NCI-H2196 treated with DMSO at 0.1 percent for 48 hours (cell line): Measurements from ENCODE around the gene PITPNC1.
"Not testable (repeated sequence)": the region's sequence is repeated elsewhere in the genome, so short reads cannot be mapped to it uniquely, and the experiment has no call there.

Source experiments
- DNase-seq: peaks from one replicate; lab custom pipeline; 2025; ENCODE audit not compliant: unreplicated experiment; lab: John Stamatoyannopoulos, UW

The PITPNC1 gene

DNA sequence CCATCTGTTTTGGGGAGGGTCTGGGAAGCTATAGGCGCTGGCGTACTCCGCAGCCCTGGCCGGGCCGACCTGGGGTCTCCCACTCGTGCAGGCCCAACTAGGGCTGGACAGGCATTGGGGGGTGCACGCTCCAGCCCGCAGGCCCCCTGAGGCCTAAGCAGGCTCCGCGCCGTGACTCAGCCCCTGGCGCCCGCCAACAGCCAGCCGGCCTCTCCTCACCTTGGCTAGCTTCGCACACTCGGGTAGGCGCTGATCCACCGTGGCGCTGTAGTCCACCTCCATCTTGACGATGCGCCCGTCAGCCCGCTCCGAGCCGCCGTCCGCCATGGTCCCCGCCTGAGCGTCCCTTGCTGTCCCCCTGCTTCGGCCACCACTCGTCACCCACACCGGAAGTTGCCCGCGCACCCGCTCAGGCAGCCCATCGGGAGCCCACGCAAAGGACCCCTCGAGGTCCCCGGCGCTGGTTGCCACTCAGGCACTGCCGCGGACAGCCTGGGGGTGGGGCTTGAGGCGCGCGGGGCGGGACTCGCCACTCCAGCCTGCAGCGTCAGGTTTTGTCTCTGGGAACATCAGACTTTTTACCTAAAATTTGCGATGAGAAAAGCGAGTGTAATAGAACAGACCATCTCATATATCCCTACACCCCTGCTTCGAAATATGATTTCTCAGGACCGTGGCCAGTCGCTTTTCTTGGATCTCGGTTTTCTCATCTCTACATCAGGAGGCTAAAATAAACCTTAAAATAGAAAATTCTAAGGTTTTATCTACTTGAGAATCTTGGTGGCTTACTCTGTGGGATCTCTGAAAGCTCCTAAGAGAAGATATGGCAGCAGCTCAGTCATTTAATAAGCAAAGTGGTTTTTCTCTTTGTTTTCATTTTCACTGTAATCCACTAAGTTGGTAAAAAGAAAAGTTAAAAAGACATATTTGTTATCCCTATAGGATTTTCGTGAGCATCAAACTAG lies 10.6 kb upstream of the PITPNC1 start, which contains the start of gene PSMD12:
Gene PSMD12, minus strand, starts transcription at position 385 of the 965 bp plus-strand sequence. Its CDS starts 58 bp downstream, at position 327.
- peak; percentile 78 for DNase-seq

DNA sequence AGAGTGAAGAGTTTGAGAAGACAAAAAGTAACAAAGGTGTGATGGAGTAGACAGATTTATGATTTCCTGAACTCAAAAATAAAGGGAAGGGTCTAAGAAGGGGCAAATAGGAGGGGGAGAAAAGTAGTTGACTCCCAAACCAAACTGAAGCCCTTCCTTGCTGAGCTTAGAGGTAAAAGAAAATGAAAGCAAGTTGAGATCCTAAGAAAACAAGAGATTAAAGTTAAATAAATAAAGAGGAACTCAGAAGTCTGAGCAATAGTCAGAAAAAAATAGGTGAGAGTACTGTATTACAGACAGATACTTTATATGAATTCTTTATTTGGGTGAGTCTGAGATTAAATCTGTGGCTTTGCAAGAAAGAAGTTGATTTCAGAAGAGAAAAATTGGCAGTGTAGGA lies 7.4 kb upstream of the PITPNC1 start:
- DNase-seq, result no peak

DNA sequence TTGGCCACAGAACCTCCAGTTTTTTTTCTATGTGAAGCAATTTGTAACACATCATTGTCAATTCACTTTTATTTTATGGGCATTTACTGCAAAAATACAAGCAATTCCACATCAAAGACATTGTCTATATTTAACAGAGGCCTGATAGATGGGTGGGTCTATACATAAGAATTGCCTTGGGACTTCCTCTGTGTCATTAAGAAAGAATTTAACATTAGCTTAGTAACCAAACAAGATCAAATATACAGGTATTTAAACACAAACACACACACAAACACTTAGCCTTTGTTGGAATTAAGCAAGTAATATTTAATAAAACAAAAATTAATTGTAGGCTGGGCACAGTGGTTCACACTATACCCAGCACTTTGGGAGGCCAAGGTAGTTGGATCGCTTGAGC lies 4.3 kb upstream of the PITPNC1 start:
- no peak for DNase-seq

DNA sequence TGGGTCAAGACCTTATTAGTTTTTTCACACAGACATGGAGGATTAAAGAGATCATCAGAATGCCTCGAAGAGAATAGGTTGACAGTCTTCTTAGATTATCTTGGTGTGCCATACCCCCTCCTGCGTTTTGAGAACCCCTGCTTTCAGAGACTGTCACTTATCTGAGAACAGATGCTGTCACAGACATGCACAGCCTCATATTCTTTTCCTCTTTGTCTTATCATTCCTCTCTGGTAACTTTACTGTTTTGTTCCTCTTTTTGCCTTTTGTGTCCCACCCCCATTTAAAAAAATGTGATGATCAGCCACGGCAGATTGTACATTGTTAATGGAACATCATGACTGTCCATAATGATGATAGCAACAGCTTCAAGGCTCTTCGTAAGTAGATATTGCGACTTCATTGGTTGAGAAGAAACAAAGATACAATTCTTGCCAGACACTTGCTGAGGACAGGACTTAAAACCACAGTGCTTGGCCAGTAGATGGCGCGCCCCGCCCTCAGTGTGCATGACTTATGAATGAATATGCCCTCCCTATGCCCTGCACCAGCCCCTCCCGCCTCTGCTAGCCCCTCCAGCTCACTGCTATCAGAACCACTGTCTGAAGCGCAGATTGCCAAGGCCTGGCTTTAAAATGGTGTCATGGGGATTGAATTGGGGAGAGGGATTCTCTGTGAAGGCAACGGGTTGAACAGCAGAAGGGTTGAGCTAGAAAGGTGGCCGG lies 2.6 kb upstream of the PITPNC1 start:
- DNase-seq, result peak; percentile 66

DNA sequence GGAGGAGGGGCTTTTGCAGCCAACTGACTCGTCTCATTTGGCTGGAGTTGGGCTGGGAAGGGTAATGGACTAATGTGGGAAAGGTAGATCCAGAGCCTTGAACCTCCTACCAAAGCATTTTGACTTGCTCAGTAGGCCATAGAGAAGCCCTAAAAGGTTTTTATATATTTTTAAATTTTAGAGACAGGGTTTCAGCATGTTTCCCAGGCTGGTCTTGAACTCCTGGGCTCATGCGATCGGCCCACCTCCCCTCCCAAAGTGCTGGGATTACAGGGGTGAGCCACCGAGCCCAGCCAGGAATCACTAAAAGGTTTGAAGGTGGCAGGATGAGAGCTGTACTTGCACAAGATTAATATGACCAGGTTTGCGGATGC lies 2.0 kb upstream of the PITPNC1 start:
- no peak for DNase-seq

DNA sequence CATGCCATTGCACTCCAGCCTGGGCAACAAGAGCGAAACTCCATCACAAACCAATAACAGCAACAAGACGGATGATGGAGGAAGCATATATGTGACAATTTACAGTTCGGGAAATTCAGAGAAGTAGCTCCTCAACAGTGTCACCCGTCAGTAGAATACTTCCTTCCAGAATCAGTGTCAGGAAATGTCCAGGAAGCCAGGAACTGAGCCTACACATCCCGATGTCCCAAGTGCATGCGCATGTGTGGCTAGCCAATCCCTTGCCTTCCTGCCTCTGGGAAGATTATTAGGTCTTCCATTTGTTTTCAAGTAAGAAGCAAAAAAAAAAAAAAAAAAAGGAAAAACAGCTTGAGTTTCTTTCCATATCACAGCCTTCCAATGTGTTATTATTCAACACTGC lies 1.4 kb upstream of the PITPNC1 start:
- DNase-seq, result no peak

DNA sequence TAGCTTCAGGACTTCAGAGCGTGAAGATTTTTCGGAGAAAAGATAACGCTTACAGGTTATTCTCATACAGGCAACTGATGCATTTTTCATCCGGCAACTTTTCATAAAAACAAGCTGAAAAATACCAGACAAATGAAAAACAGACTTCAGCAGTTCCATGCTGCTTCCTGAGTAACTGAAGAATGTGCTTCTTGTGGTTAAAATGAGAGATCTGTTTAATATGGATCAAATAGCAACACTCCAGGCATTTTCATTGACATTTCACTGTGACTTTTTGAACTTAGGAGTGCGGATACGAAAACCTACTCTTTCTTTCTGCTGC lies 705 bp upstream of the PITPNC1 start:
- no peak for DNase-seq

DNA sequence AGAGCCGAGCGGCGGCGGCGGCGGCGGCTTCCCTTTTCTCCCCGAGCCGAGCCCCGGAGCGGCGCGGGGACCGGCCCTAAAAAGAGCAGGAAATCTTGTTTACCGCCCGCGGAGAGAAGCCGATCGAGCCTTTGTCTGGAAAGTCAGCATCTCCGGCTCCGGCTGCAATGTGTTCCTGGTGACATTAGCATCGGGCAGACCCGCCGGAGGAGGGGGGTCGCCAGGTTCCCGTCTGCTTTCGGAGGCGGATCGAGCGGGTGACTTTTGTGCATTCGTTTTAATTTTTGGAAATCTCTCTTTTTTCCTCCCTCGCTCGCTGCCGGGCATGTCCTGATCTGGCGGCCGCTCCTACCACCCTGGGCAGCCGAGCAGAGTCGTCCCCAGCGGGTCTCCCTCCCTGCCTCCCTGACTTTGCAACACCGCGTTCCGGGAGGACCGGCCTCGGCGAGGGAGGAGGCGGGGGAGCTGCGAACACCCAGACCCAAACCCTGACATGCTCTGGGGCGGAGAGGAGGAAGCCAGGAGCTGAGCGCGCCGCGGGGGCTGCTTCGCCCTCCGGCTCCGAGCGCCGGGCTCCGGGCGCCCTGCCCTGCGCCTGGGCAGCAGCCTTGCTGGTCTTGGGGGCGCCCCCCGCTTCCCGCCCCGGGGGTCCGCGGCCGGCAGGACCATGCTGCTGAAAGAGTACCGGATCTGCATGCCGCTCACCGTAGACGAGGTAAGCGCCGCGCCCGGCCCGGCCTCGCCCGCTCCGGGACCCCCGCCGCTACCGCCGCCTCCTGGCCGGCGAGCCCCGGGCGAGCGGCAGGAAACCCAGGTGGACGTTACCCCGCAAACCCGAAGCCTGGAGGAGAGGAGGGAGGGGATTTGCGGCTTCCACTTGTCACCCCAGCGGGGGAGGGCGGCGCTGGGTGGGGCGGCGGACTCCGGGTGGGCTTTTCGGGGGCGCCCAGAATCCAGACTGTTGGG lies 690 bp downstream of the PITPNC1 start:
- DNase-seq, result no peak

DNA sequence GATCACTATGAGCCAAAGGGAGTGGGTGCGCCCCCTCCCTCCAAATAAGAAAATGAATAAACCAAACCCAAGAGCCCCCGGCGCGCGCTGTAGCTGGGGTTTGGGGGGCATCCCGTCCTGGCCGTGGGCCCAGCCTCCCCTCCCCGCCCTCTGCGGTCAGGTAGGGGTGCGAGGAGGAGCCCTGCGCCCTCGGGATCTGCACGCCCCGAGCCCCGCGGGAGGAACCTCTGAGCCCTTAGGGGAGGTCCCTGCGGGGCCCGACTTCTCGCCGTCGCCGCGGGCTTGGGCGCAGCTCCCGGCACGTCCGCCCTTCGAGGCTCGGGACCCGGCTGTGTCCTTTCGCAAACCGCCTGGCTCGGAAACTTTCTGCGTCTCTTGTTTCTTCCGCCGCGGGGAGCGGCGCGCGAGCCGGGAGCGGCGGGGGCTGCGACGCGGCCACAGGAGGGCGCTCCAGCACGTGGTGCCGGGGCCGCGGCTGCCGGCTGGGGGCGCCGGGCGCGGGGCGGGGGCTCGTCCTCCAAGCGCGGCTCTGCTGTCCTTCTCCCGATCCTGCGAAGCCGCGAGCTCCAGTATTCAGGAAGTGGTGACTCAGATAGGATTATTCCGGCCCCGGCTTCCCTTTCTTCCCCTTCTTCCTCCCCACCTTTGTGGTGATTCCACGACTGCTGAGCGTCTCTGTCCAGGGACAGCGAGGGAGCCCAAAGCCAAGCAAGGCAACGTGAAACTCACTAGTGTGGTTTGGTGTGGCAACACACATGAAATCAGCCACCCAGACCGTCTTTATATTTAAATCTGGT lies 1.6 kb downstream of the PITPNC1 start:
- peak; percentile 53 for DNase-seq

DNA sequence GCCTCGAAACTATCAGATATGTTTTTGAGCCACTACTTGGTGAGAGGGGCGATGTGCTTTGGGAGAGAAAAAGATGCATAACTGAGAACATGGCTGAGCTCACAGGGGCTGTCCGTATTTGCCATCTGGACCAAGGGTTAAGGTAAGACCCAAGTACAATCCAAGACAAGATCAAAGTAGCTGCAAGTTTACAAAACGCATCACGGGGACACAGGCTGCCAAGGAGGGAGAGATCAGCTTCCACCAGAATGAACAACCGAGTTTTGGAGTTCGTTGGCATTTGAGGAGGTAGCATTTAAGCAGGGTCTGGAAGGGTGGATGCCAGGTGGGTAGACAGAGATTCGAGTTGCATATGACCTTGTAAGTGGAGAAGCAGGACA lies 2.2 kb downstream of the PITPNC1 start:
- no peak for DNase-seq

DNA sequence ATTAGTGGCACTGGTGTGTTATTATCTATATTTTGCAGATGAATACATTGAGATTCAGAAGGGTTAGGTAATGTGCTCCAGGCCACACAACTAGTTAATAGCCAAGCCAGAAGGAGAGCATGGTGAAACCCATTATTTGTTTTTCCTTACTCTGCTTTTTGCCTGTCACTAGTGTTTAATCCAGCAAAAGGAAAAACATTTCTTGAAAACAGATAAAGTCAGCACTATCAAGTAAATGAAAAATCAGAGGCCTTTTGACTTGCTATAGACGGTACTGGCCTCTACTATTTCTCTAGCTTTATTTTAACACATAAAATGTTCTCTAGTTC lies 4.8 kb downstream of the PITPNC1 start:
- DNase-seq, result no peak

DNA sequence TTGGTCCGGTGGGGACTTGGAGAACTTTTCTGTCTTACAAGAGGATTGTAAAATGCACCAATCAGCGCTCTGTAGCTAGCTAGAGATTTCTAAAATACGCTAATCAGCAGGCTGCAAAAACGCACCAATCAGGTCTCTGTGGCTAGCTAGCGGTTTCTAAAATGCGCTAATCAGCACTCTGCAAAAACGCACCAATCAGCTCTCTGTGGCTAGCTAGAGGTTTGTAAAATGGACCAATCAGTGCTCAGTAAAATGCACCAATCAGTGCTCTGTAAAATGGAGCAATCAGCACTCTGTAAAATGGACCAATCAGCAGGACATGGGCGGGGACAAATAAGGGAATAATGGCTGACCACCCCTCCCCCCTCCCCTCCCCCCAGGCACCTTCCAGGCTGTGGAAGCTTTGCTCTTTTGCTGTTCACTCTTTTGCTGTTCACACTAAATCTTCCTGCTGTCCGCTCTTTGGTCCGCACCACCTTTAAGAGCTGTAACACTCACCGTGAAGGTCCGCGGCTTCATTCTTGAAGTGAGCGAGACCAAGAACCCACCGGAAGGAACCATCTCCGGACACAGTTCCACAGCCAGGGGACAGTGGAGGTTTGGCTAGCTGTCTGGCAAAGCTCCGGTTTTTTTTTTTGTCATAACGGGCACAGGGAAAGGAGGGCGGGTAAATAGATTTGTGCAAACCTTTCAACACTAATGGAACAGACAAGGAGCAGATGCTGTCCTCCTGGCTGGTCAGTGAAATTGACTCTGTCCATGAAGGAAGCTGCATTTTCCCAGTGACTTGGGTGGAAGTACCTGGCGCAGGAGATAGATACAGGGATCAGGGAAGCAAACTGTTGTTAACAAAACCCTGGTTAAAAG lies 8.3 kb downstream of the PITPNC1 start:
- no peak for DNase-seq

DNA sequence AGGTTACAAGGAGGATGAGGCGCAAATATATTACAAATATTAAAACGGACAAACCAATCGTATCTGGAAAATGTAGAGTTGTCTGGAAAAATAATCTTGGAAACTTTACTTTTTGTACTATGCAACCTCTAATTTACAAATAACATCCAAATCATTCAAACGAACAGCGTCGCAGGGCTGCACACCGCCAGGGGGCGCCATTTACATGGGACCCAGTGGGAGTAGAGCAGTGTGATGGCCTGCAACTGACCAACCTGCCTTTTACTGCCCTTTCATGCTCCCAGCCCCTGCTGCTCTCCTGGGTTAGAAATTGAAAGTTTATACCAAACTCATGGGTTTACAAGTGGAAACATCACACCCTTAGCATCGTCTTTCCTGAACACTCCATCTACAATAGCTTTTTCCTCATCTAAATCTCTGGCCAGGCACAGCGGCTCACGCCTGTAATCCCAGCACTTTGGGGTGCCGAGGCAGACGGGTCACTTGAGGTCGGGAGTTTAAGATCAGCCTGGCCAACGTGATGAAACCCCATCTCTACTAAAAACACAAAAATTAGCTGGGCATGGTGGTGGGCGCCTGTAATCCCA lies 10.0 kb downstream of the PITPNC1 start:
- DNase-seq, result peak; percentile 72

DNA sequence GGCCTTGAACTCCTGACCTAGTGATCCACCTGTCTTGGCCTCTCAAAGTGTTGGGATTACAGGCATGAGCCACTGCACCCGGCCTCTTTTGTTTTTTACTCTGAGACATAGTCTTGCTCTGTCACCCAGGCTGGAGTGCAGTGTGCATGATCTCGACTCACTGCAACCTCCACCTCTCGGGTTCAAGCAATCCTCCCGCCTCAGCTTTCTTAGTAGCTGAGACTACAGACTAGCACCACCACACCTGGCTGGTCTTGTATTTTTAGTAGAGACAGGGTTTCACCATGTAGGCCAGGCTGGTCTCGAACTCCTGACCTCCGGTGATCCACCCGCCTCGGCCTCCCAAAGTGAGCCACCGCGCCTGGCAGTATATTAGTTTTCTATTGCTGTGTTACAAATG lies 11.5 kb downstream of the PITPNC1 start:
- DNase-seq, result not testable (repeated sequence)

DNA sequence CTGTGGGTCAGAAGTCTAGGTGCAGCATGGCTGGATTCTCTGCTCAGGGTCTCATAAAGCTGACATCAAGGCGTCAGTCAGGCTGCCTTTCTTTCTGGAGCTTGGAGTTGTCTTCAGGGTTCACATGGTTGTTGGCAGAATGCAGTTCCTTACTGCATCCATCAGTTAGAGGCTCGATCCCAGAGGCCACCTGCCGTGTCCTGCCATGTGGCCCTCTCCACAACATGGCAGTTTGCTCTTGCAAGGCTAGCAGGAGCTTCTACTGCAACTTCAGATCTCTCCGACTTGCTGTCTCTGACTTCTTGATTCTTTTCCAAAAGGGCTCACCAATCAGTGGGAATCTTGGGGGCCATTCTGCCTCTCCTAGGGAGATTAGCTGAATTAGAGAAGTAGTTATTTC lies 11.9 kb downstream of the PITPNC1 start:
- DNase-seq, result no peak

DNA sequence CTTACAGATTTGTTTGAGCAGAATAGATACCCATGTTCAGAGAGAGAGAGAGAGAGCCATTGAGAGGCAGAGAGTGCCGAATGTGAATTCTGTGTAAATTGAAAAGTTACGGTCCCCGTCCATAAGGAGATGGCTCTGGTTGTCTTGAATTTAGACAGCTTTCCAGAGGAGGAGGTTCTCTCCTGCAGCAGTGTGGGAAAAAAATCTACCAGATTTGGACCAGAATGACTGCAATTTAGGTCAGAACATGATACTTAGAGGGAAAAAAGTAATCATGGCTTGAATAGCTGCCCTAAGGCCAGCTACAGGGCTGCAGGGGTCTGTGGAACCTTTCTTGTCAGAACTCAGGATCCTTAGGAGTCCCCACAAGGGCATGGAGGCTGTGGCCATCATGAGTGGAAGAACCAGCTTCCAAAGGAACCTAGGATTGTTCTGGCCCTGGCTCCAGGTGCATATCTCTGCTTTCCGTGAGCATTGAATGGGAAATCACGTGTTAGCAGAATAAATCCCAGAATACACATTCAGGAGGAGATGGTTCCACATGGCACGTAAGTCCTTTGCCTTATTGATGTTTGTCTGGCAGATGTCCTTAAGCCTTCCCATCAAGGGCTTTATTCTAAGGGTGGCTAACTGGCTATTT lies 13.0 kb downstream of the PITPNC1 start:
- peak; percentile 82 for DNase-seq

DNA sequence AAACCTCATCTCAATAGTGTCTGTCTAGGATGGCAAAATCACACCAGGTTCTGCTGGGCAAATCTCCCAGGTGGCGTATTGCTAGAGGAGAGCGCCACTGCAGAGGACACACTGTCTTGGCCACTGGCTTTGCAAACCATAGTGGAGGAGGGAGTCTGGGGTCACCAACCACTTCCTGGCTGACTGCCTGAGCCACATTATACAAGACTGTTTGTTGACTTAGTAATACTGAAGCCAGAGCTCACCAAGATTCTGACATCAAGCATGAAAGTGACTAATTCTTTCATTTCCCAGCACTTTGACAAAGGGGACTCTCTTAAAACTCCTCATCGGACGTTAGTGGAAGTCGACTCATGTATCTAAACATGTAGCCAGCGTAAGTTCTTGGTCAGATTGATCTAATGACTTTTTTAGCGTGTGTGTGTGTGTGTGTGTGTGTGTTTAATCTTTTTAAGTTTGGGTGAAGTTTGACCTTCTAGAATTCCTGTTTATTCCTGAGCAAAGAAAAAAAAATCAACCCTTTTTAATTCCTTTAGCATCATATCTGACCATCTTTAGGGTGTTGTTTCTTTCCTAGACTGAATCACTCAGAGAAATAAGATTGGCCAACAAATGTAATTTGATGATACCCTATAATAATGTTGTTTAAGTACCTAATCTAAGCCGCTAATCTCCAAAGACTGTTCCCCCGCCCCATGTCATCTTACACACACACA lies 13.7 kb downstream of the PITPNC1 start:
- peak; percentile 82 for DNase-seq

DNA sequence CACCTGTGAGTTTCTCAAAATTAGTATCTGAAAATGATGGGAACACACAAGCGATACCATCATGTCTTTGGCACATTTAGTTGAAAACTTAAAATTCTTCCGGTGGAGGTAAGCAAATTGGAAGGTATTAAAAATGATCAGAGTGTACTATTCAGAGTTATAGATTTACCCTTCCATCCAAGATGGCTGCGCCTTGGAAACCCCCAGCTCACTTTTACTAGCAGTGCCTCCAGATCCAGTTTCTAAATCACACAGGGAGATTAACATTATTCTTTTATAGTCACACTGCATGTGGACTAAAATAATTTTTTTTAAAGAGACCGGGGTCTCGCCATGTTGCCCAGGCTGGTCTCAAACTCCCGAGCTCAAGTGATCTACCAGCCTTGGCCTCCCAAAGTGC lies 15.0 kb downstream of the PITPNC1 start:
- no peak for DNase-seq
